GM21825 (cell line): ENCODE measurements around the gene PHC2.

ENCODE experiments used
- ATAC-seq: cut with Tn5 transposase; IDR thresholded peaks from one replicate; pipeline ENCODE4 v1.9.1; 2021; ENCODE audit warnings: mild to moderate bottlenecking, moderate library complexity; ENCODE audit not compliant: unreplicated experiment

The PHC2 gene, protein sequence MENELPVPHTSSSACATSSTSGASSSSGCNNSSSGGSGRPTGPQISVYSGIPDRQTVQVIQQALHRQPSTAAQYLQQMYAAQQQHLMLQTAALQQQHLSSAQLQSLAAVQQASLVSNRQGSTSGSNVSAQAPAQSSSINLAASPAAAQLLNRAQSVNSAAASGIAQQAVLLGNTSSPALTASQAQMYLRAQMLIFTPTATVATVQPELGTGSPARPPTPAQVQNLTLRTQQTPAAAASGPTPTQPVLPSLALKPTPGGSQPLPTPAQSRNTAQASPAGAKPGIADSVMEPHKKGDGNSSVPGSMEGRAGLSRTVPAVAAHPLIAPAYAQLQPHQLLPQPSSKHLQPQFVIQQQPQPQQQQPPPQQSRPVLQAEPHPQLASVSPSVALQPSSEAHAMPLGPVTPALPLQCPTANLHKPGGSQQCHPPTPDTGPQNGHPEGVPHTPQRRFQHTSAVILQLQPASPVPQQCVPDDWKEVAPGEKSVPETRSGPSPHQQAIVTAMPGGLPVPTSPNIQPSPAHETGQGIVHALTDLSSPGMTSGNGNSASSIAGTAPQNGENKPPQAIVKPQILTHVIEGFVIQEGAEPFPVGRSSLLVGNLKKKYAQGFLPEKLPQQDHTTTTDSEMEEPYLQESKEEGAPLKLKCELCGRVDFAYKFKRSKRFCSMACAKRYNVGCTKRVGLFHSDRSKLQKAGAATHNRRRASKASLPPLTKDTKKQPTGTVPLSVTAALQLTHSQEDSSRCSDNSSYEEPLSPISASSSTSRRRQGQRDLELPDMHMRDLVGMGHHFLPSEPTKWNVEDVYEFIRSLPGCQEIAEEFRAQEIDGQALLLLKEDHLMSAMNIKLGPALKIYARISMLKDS

DNA sequence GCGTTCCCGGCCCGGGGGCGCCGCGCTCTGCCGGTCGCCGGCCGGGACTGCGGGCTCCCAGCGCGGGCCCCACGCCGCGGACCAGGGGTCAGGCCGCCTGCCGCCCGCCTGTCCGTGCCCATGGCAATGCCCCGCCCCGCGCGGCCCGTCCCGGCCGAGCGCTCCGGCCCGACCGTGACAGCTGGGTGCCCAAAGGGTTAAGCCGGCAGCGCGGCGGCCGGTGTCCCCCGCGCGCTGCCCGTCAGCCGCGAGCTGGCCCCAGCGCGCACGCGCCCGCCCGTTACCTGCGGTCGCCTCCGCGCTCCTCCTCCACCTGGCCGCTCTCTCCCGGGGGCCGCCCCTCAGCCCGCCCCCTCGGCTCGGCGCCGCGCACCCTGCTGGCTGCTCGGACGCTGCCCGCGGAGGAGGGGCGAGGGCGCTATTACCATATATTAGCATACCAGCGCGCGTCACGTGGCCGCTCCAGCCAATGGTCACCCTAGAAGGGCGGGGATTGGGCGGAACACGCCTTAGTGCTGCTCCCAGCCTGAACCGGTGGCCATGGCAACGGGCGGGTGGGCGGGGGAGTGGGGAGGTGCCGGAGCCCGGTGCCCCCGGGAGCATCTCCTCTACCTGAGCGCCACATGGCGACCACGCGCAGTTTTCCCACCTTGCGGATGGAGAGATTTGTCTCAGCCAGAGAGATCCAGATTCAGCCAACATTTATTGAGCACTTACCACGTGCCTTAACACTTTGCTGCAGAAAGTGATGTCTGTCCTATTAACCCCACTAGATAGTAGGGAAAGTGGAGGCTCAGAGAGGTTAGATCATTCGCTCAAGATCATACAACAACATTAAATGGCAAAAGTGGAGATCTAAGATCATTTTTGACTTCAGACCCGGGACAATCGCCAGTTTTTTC, at the start of gene PHC2:
PHC2 (minus strand) TSS at position 404 of the 902 bp plus-strand sequence. CDS start 55,556 bp downstream, outside the sequence.
- ATAC-seq = peak; percentile 83

DNA sequence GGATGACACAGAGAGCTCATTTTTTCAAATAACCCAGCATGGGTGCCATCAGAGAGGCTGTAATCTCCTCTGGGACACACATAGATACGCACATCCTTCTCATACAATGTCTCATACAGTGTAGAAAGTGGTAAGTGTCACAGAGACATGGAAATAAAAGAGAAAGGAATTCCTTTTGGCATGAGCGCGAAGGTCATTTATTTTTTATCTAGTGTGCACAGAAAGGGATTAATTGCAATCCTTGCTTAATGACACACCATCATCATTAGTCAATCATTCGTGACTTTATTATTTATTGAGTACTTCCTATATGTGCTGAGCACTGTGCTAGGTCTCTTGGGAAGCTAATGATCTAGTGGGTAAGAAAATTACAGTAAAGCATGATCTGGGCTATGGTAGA, 46.6 kb upstream of the PHC2 start:
- ATAC-seq = no peak

DNA sequence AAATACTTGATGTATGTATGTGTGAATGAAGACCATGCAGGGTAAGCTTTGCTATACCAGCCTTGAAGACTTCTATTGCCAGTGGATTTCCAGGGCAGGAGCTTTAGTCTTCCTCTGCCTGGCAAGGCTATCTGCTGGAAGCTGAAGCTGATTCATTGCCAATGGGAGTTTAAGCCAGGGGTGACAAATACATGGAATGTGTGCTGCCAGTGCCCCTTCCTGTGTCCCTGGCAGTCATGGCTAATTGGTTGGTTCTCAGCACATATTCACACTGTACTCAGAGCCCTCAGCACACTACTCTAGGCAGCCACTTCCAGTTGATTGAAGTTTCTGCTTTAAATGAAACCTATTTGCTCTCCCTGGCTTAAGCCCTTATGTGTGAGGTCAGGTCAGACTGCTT, 43.0 kb upstream of the PHC2 start:
- no peak for ATAC-seq

DNA sequence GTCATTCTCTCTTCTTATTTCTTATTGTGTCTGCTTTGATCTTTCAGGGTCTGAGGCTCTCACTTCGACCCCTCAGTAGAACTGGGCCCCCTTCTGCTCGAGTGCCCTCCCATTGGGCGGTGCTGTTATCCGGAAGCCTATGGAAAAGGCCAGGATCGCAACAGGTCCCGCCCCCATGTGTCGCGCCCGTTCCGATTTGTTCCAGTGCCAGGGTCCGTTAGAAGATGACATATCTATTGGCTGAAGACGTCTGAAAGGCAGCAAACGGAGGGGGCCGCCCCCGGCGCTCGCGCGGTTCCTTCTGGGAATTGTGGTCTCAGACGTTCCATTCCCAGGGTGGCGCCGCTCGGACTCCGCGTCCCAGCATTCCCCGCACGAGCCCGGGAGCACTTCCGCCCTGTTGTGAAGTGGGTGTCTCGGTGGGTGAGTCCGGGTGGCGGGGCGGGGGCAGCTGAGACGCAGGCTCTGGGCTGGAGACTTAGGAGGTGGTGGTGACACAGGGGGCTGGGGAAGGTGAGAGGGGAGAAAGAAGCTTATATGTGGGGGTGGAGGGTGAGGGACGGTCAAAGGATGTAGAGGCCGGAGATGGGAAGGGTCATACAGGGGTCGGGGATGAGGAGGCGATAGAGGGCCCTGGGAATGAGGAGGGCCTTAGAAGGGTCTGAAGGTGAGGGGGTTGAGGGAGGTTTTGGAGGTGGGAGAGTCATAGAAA, 41.5 kb upstream of the PHC2 start, which contains the start of gene ZSCAN20:
ZSCAN20 (plus strand) TSS at position 377 of the 712 bp plus-strand sequence. CDS start 6,644 bp downstream, outside the sequence.
- ATAC-seq = peak; percentile 91

DNA sequence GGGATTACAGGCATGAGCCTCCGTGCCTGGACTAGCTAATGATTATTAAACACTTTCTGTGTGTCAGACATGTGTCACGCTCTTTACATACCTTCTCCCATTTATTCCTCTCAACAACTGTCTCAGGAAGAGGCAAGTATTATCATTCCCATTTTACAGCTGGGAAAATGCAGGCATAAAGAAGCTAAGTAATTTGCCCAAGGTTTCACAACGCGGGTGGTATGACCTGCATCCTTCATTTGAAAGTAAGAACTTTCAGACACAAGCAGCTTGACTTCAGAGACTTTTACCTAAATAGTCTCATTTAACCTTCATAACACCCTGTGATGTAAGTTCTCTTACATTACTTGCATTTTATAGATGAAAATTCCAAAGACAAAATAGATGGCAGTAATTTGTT, 40.5 kb upstream of the PHC2 start:
- ATAC-seq = no peak

DNA sequence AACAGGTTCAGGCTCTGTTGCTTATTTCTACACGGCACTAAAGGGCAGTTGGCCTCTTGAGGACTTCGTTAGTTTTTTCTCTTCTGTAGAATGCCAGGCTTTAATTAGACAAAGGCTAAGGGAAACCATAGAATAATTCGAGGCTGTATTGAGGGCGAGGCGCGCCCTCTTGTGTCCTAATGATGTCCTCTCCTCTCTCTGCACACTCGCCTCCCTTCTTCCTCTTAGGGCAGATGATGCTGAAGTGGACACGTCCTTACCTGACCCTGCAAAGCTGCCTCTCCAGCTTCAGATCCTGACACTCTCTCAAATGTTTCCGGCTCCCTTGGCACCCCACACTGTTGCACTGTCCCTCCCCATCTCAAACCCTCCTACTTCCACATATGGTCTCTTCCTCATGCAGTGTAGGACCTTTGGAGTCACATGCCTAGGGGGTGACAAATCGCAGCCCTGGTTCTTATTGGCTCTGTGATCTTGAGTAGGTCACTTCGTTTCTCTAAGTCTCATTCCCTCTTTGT, 39.7 kb upstream of the PHC2 start:
- no peak for ATAC-seq

DNA sequence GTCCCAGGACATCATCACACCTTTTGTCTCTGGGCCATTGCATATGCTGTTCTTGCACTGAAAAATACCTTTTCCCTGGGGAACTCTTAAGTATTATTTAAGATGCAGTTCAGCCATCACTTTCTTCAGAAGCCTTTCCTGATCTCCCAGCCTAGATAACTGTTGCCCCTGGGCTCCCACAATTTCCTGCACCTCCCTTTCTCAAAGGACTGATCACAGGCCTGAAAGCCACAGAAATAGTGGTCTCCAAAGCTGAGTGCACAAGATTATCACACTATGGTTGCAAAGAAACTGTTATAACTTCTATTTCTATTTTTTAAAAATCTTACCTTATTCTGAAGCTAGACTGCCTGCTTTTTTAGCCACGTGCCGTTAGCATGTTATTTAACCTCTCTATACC, 38.8 kb upstream of the PHC2 start:
- no peak for ATAC-seq

DNA sequence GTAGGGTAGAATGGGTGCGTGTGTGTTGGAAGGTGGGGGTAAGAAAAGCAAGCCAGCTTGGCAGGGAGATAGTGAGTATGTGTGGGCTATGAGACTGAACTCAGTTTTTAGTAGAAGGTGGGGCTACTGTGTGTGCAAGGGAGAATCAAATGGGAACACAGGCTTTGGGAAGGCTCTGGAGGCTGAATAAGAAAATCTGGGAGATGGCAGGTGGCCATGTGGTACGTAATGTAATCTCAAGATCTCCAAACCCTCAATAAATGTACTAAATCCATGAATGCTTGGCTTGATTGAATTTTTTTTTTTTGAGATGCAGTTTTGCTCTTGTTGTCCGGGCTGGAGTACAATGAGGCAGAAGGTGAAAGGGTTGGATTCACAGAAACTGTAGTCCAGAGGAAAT, 38.1 kb upstream of the PHC2 start:
- ATAC-seq = no peak

DNA sequence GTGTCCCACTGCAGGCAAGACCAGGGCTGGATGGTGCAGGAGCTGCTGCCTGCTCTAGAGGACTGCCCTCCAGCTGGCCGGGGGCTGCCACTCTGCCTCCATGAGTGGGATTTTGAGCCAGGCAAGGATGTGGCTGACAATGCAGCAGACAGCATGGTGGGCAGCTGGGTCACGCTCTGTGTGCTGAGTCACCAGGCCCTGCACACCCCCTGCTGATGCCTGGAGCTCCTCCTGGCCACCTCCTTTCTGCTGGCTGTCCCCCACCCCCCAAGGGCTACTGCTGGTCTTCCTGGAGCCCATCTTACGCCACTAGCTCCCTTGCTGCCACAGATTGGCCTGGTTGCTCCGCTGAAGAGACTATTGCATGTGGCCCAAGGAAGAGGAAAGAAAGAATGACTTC, 37.6 kb upstream of the PHC2 start:
- no peak for ATAC-seq

DNA sequence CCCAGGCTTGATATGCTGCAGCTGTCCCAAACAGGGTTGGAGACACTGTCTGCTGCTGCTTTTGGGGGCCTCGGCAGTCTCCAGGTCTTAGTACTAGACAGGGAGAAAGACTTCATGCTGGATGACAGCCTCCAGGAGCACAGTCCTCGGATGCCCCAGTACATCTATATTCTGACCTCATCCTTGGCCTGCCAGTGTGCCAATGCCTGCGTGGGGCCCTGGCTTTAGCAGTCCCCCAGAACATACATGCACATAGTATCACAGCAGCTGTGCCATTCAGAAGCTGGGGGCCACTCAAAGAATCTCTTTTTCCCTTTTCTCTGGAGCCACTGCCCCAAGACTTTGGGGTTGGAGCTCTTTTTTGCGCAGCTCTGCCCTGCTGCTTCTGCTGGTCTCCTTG, 37.1 kb upstream of the PHC2 start:
- ATAC-seq = no peak

DNA sequence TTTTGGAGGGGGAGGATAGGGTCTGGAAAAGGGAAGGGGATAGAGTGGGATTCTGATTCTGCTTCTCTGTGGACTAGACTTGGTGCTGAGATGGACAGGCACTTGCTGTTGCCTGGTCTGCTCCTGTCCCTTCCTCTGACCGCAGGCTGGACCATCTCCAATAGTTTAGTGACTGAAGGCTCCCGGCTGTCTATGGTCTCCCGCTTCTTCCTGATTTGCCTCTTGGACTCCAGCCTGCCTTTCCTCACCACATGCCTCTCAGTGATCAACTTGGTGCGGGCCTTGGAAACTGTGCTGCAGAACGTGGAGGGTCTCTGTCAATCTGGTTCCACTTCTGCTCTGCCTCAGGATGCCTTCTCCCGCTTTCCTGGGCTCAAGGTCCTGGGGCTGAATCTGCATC, 35.3 kb upstream of the PHC2 start:
- ATAC-seq = no peak

DNA sequence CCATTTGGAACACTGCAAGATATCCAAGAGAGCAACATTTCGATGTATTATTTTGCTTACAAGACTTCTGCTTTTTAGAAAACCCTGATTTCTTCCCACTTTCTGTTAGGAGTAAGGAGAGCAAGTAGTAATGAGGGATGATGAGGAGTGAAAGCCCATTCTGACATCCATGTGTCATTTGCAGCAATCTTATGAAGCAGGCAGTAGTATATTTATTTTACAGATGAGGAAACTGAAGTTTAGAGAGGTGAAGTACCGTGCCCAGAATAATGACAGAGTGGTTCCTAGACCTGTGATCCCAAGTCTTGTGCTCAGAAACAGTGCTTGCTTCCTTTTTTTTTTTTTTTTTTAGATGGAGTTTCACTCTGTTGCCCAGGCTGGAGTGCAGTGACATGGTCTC, 34.4 kb upstream of the PHC2 start:
- ATAC-seq = no peak

DNA sequence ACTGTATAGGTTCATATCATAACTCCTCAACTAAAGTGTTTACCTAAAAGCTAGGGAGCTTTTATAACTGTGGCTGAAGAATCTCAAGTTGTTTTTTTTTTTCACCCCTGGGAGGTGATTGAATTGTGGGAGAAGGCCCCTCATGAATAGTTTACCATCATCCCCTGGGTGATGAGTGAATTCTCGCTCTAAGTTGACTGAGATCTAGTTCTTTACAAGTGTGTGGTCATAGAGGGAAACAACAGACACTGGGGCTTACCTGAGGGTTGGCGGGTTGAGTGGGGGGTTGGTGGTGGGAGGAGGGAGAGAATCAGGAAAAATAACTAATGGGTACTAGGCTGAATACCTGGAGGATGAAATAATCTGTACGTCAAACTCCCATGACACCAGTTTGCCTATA, 33.7 kb upstream of the PHC2 start:
- ATAC-seq = no peak

DNA sequence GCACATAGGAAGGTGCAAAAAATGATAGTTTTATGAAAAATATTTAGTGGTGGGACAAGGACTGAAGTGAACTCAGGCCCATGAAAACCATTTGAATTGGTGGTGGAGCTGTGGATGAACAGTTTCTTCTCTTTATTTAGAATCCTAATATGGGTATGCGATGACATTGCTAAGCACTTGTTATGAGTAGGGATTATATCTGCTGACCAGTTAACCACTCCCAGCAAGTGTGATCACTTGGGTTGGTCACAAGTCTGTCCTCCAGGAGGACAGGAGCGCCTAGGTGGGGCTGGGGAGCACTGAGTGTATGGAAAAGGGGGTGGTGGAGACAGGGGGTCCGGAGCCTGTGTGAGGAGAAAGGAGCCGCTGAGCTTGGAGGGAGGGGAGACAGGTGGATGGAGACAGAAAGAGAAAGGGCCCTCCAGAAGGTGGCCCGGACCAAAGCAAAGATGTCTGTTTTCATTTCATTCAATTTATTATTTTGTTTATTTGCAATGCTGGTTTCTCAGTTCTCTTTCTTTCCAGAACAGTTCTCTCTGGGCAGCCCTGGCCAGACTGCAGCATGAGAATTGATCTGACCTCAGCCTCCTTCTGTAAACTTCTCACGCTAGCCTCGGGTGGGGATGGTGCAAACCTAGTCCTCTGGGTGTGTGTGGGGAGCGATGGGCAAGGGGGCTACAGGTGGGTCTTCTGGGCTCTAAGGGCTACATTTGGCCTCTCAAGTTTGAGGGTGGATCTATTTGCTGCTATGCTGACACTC, 31.7 kb upstream of the PHC2 start:
- no peak for ATAC-seq

DNA sequence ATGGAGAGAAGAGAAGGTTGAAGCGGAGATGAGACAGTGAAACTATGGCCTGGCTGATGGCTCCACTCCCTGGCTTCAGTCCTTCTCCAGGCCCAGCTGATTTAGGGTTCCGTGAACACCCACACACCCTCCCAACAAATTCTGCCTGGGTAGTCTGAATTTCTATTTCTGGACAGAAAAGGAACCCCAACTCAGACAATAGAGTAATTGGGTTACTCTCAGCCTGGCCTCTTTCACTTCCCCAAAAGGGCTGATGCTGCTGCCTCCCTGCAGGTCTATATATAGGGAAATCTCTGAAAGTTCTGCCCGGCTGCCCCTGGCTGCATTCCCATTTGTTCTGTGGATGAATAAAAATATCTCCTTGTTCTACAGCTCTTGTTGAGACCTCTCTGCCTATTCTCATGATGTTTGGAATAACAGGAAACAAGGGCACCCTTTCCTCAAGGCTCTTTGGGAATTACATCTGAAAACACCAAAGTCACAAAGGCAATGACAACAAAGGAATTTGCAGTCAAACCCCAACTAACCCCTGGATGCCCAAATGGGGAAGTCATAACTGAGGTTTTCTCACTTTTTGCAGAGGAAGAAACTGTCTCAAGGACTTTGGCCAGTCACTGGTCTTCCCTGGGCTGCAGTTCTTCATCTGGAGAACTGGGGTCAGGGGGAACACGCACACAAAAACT, 30.2 kb upstream of the PHC2 start:
- ATAC-seq = peak; percentile 77

DNA sequence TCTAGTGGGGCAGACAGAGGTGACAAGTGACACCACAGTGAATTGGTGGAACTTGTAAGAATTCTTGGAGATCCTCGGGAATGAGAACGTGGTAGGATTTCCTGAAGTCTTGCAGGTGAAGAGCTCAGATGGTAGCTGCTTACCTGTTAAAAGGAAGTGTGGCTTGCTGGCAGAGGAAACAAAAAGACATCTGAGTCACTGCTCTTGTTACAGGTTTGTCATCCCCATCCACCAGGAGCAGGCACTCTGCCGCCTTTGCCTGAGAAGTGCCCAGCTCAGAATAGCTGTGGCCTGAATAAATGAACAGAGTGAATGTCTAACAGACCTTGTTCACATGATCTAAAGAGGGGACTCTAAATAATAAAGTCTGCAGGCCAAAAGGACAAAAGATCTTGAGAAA, 29.2 kb upstream of the PHC2 start:
- ATAC-seq = no peak

DNA sequence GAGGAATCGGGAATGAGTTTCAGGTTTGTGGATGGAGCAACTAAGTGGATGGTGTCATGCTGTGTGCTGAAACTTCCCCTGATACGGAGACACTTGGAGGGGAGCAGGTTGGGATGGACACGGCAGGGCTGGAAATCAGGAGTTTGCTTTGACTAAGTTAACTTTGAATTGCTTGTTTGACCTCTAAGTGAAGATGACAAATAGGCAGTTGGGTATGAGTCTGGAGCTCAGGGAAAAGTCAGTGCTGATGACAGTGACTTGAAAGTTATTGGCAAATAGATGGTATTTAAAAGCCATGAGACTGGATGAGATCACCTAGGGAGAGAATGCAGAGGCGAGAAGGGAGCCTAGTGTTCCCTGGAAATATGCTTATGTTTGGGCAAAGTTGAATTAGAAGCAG, 28.8 kb upstream of the PHC2 start:
- no peak for ATAC-seq

DNA sequence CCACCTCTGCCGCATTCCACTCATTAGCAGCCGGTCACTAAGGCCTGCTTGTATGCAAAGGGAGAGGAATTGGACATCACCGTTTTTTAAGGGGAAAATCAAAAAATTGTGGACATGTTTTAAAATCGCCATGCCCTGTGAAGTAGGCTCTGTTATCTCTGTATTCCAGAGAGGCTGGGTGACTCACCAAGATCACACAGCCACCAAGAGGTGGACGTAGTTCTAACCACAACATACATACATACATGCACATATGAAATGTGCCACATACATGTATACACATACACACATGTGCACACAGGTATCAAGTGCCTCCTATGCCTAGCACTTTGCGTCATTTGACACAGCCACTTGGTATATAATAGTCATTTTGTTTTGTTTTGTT, 25.6 kb upstream of the PHC2 start:
- no peak for ATAC-seq
